MM.1S (cell line): ENCODE results near the gene PLCB4.

Experiments used
- EZH2 ChIP-seq: fragments of 300-600 bp; sonication (generic); optimal IDR thresholded peaks from 2 replicates; pipeline ENCODE3; 2017; ENCODE audit warnings: low read depth, mild to moderate bottlenecking, antibody characterized with exemption, low read length, mixed read lengths
- EZH2phosphoT487 ChIP-seq: fragments of 300-600 bp; sonication (generic); IDR thresholded peaks from 2 replicates; pipeline ENCODE4 v1.6.1; 2018; ENCODE audit warnings: antibody characterized with exemption, low read length
- TF ChIP-seq, protein P1 (sequence below): fragments of 300-600 bp; sonication (generic); IDR thresholded peaks from 2 replicates; pipeline ENCODE4 v1.5.1; 2016; ENCODE audit warnings: antibody characterized with exemption, low read length, mixed read lengths

GRCh38 chr20:9215539-9215938 is 146.7 kb downstream of the PLCB4 start:
- TF ChIP-seq, protein P1, sequence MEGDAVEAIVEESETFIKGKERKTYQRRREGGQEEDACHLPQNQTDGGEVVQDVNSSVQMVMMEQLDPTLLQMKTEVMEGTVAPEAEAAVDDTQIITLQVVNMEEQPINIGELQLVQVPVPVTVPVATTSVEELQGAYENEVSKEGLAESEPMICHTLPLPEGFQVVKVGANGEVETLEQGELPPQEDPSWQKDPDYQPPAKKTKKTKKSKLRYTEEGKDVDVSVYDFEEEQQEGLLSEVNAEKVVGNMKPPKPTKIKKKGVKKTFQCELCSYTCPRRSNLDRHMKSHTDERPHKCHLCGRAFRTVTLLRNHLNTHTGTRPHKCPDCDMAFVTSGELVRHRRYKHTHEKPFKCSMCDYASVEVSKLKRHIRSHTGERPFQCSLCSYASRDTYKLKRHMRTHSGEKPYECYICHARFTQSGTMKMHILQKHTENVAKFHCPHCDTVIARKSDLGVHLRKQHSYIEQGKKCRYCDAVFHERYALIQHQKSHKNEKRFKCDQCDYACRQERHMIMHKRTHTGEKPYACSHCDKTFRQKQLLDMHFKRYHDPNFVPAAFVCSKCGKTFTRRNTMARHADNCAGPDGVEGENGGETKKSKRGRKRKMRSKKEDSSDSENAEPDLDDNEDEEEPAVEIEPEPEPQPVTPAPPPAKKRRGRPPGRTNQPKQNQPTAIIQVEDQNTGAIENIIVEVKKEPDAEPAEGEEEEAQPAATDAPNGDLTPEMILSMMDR, result no peak; the same call in 1 of the 2 replicates
- TF ChIP-seq EZH2 (no peak), EZH2phosphoT487 (no peak)
